ENCODE results near the gene GPR176.

Gene GPR176

GRCh38 chr15:39799552-39800011, 120.5 kb downstream of the GPR176 start:
- DNase-seq, result no peak

DNA sequence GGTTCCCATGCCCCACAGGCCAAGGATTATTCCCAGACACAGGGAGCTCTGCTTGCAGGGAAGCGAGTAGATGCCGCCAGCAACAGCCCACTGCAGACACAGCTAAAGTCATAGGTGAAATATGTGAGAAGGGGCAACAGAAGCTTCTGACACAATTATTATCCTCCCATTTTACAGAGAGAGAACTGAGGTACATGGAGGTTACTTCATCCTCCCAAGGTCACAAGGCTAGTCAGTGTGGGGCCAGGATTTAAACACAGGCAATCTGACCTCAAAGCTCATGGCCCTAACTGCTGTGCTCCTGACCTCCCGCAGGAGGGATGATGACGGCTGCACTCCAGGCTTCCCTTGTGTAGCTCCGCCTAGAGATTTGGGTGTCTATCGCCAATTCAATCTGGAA, 121.7 kb downstream of the GPR176 start:
- no peak for DNase-seq

GRCh38 chr15:39797407-39797806, 122.7 kb downstream of the GPR176 start:
- no peak for DNase-seq

- no peak for DNase-seq
Observed at GRCh38 chr15:39796601-39797000, 123.5 kb downstream of the GPR176 start.

DNA sequence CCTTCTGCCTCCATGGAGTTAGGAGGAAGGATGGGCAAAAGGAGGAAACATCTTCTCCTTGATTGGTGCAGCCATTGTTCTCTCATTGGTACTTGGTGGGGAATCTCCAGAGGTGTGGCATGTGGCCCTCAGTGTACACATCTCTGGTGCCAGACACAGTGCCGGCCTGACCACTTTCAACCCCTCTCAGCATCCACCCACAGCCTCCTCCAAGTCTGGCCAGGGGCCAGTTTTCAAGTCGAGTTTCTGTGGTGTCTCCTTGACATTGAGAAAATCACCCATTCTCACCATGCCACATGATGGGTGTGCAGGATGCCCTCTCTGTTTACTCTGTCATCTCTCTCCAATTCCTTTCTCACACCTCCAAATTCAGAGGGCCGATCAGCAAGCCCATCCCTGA, 124.6 kb downstream of the GPR176 start:
- no peak for DNase-seq

GRCh38 chr15:39794954-39795353, 125.1 kb downstream of the GPR176 start:
- DNase-seq, result no peak

DNA sequence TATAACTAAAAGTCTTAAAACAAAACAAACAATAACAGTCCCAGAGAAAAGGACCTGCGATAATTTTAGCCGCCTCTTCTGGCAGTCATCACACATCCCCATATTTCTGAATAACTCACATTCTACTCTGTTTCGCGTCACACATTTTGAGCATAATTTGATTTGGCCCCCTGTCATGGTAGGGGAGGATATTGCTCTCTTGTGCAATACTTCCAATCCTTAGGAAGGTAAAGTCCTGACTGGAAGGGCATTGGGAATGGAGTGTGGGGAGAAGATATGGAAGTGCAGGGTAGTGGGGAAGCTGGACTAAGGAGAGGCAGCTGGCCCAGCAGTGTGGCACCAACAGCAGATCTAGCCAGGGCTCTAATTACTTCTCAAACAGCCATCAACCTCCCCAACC, 126.1 kb downstream of the GPR176 start:
- DNase-seq, result no peak

GRCh38 chr15:39792844-39793335, 127.2 kb downstream of the GPR176 start:
- no peak for DNase-seq

DNA sequence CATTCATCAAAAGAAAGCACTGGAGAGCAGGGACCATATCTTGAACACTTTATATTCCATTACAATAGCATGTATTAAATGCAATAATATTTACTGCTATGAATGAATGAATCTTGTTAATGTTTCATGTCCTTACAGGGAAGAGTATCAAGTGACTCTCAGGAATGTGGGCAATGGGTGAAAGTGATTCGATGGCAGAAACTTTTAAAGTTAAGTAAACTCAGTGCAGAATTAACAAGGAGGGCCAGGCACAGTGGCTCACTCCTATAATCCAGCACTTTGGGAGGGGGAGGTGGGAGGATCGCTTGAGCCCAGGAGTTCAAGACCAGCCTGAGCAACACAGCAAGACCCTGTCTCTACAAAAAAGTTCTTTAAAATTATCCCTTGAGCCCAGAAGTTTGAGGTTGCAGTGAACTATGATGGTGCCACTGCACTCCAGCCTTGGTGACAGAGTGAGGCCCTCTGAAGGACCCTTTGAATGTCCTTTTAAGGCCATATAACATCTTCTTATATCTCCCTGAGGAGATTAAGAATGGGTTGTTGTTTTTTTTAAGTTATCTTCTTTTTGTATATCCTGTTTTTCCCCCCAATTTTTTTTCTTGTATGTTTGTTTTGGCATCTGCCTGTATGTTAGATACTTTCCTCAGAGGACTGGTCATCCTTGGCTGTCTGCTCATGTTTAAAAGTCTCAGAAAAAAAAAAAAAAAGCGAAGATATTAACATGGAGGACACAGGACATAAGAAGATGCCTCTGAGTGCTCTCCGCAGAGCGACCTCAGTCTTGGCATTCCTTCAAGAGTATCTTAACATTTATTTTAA, 127.8 kb downstream of the GPR176 start:
- no peak for DNase-seq

GRCh38 chr15:39789736-39790135, 130.3 kb downstream of the GPR176 start:
- no peak for DNase-seq

GRCh38 chr15:39788800-39789565, 131.1 kb downstream of the GPR176 start:
- no peak for DNase-seq

- peak; percentile 5 for DNase-seq
Observed at GRCh38 chr15:39788108-39788507, 132.0 kb downstream of the GPR176 start.

GRCh38 chr15:39787479-39787878, 132.6 kb downstream of the GPR176 start:
- DNase-seq, result no peak

- peak; percentile 32 for DNase-seq
Observed at GRCh38 chr15:39786447-39787056, 133.5 kb downstream of the GPR176 start.

DNA sequence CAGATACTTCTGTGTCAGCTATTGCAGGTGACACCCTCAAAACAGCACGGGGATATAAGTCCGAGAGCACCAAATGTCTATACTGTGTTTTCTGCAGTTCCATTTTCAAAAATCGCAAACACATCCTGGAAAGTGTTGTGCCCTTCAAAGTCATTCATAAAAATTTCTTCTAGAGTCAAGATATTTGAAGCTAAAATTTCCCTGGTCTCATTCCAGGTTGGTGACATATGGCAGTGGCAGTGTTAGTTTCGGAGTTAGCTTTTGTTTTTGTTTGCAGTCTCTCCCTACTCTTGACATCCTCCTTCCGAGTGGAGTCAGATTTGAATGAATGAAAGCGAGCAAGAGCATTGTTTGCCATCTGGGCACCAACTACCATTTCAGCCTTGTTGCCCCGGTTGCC, 134.2 kb downstream of the GPR176 start:
- no peak for DNase-seq

- no peak for DNase-seq
Observed at GRCh38 chr15:39785139-39785538, 134.9 kb downstream of the GPR176 start.

- DNase-seq, result no peak
Observed at GRCh38 chr15:39784638-39785037, 135.4 kb downstream of the GPR176 start.

- no peak for DNase-seq
Observed at GRCh38 chr15:39784125-39784524, 135.9 kb downstream of the GPR176 start.

DNA sequence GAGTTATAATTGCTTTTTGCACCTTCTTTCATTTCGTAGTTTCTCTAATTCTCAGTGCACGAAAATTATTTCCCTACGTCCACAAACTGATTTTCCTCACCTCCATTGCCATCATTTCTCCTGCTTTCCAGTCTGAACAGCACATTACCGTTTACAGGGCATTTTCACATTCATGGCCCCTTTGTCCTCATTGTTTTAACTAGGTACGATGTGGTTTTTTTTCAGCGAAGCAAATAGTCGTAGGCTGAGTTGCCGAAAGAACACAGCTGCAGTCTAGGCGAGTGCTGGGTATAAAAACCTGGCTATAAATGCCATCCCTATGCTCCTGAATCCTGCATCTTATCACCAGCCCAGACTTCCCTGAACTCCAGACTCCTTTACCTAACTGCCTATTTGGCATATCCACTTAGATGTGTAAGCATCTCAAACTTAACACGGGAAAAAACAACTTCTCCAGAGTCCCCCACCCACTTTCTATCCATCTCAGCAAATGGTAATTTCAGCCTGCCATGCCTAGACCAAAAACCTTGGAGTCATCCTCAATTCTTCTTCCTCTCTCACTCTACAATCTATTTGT, 136.7 kb downstream of the GPR176 start:
- no peak for DNase-seq

GRCh38 chr15:39782441-39783138, 137.5 kb downstream of the GPR176 start, which contains the start of gene FSIP1:
FSIP1 (minus strand) TSS chr15:39782841; CDS start chr15:39776524, 6,317 bp downstream.
- peak; percentile 94 for DNase-seq

- DNase-seq, result no peak
Observed at GRCh38 chr15:39781967-39782302, 138.1 kb downstream of the GPR176 start.

- DNase-seq, result no peak
Observed at GRCh38 chr15:39781147-39781966, 138.7 kb downstream of the GPR176 start.

Data from CD4-positive, alpha-beta T cell treated with Interleukin-4 for 4 hours (primary cell).